IMR-90 (cell line): Measurements from ENCODE around the gene CCDC88C. TPM values are rescaled to one million over a fixed set of nuclear protein-coding genes. Genes with fewer than 3 reads are reported as not detected.

Experiments
- ATAC-seq: fragments of 200-7000 bp; cut with Tn5 transposase; 2 replicates; pipeline ENCODE4 v1.9.1; 2020; ENCODE audit warnings: low read depth, mild to moderate bottlenecking, moderate library complexity
- BruUV-seq: library from RNA; stranded (reverse); fragments of 400-500 nt; replicated peaks from 2 replicates; lab custom pipeline; 2021; lab: Mats Ljungman, UMichigan
- CTCF ChIA-PET: fragments of 300-600 bp; formaldehyde crosslinking; extraction: SDS; loops from one replicate; lab custom pipeline; 2021; ENCODE audit warnings: antibody characterized with exemption; lab: Yijun Ruan, JAX
- POLR2A ChIA-PET: fragments of 300-600 bp; sonication (Branson Sonifier 250); formaldehyde crosslinking; loops from one replicate; lab custom pipeline; 2022; ENCODE audit warnings: antibody characterized with exemption; ENCODE audit not compliant: unreplicated experiment; lab: Charles Lee
- DNase-seq: peaks from one replicate; pipeline ENCODE4 v3.0.0; 2013
- H2AFZ ChIP-seq: replicated peaks from 2 replicates; pipeline ENCODE3; 2013; ENCODE audit warnings: low read length, mild to moderate bottlenecking; ENCODE audit not compliant: poor library complexity
- H2AK5ac ChIP-seq: 2 replicates; pipeline ENCODE4 v1.6.1; 2013; ENCODE audit warnings: low read depth, low read length, inconsistent platforms
- H2AK9ac ChIP-seq: replicated peaks from 2 replicates; pipeline ENCODE3; 2013; ENCODE audit warnings: mild to moderate bottlenecking, low read depth, low read length, moderate library complexity; ENCODE audit not compliant: poor library complexity
- H2BK120ac ChIP-seq: 2 replicates; pipeline ENCODE4 v1.6.1; 2013; ENCODE audit warnings: low read depth, low read length, inconsistent platforms
- H2BK15ac ChIP-seq: 3 replicates; pipeline ENCODE4 v1.6.1; 2013; ENCODE audit warnings: low read depth, low read length, inconsistent platforms
- H2BK20ac ChIP-seq: 2 replicates; pipeline ENCODE4 v1.6.1; 2013; ENCODE audit warnings: low read depth, mild to moderate bottlenecking, inconsistent platforms, low read length, moderate library complexity
- H2BK5ac ChIP-seq: 2 replicates; pipeline ENCODE4 v1.6.1; 2013; ENCODE audit warnings: mild to moderate bottlenecking, low read depth, low read length, inconsistent platforms; ENCODE audit not compliant: poor library complexity, severe bottlenecking
- H3K14ac ChIP-seq: replicated peaks from 2 replicates; pipeline ENCODE4 v1.6.1; 2013; ENCODE audit warnings: low read depth, low read length, inconsistent platforms
- H3K18ac ChIP-seq: 2 replicates; pipeline ENCODE4 v1.6.1; 2013; ENCODE audit warnings: low read depth, low read length, control low read depth
- H3K23ac ChIP-seq: 2 replicates; pipeline ENCODE4 v1.6.1; 2013; ENCODE audit warnings: low read depth, low read length, inconsistent platforms
- H3K27ac ChIP-seq: 2 replicates; pipeline ENCODE4 v1.5.1; 2013; ENCODE audit warnings: mild to moderate bottlenecking, control low read depth, low read length; ENCODE audit not compliant: insufficient read depth
- H3K27me3 ChIP-seq: 2 replicates; pipeline ENCODE4 v1.6.1; 2013; ENCODE audit warnings: low read length; ENCODE audit not compliant: control insufficient read depth, insufficient read depth
- H3K36me3 ChIP-seq: 2 replicates; pipeline ENCODE4 v1.6.1; 2013; ENCODE audit warnings: low read length, mixed read lengths; ENCODE audit not compliant: control insufficient read depth, insufficient read depth
- H3K4ac ChIP-seq: 2 replicates; pipeline ENCODE4 v1.6.1; 2013; ENCODE audit warnings: low read depth, low read length, inconsistent platforms
- H3K4me1 ChIP-seq: 2 replicates; pipeline ENCODE4 v1.6.1; 2013; ENCODE audit warnings: low read length, mixed read lengths; ENCODE audit not compliant: control insufficient read depth, insufficient read depth
- H3K4me2 ChIP-seq: 2 replicates; pipeline ENCODE4 v1.6.1; 2013; ENCODE audit warnings: low read depth, mild to moderate bottlenecking, control low read depth, low read length, moderate library complexity
- H3K4me3 ChIP-seq: 2 replicates; pipeline ENCODE4 v1.5.1; 2013; ENCODE audit warnings: low read depth, mild to moderate bottlenecking, control low read depth, low read length, moderate library complexity; ENCODE audit not compliant: insufficient read depth
- H3K56ac ChIP-seq: 2 replicates; pipeline ENCODE4 v1.6.1; 2013; ENCODE audit warnings: low read length, inconsistent platforms; ENCODE audit not compliant: insufficient read depth; ENCODE audit errors: extremely low read depth
- H3K79me1 ChIP-seq, 2 experiments: 2 replicates each; pipeline ENCODE4 v1.6.1; 2013; ENCODE audit warnings: low read length in 2 of 2, inconsistent platforms in 1 of 2, low read depth in 1 of 2
- H3K9ac ChIP-seq: 2 replicates; pipeline ENCODE4 v1.6.1; 2013; ENCODE audit warnings: low read depth, low read length, control low read depth
- H3K9me1 ChIP-seq: 2 replicates; pipeline ENCODE4 v1.6.1; 2013; ENCODE audit warnings: low read length, inconsistent platforms; ENCODE audit not compliant: insufficient read depth
- H3K9me3 ChIP-seq: 2 replicates; pipeline ENCODE4 v1.6.1; 2013; ENCODE audit warnings: low read length; ENCODE audit not compliant: control insufficient read depth, insufficient read depth
- H4K20me1 ChIP-seq: 2 replicates; pipeline ENCODE4 v1.6.1; 2013; ENCODE audit warnings: low read length, inconsistent platforms; ENCODE audit not compliant: insufficient read depth
- H4K5ac ChIP-seq: 2 replicates; pipeline ENCODE4 v1.6.1; 2013; ENCODE audit warnings: mild to moderate bottlenecking, low read depth, low read length, control low read depth
- H4K8ac ChIP-seq, 2 experiments: 2 replicates each; pipeline ENCODE4 v1.6.1; 2013; ENCODE audit warnings: low read depth in 2 of 2, low read length in 2 of 2, control low read depth in 1 of 2, inconsistent platforms in 1 of 2
- H4K91ac ChIP-seq: 2 replicates; pipeline ENCODE4 v1.6.1; 2013; ENCODE audit warnings: low read depth, low read length, inconsistent platforms; ENCODE audit not compliant: insufficient read depth
- BHLHE40 ChIP-seq: fragments of 150-350 bp; IDR thresholded peaks from 2 replicates; pipeline ENCODE4 v1.6.1; 2016; ENCODE audit warnings: mild to moderate bottlenecking, low read depth, low read length
- CTCF ChIP-seq: conservative IDR thresholded peaks from 2 replicates; pipeline ENCODE4 v1.5.1; 2012; ENCODE audit warnings: mild to moderate bottlenecking, low read depth, low read length, improper control_type of control experiment
- WGBS, 2 experiments: methylation state at CpG; one replicate each; pipeline versions ENCODE4 v1.1.5 to v1.1.7; 2013; ENCODE audit warnings: missing lambda C conversion rate in 2 of 2; ENCODE audit not compliant: insufficient read length in 1 of 2; ENCODE audit errors: extremely low coverage in 2 of 2; 5-methylcytosine and 5-hydroxymethylcytosine counted together
- dilution Hi-C: fragments of 300-500 bp; cut with HindIII; formaldehyde crosslinking; loops from one replicate; pipeline ENCODE4 v1.14.3; 2018; ENCODE audit warnings: low sequenced_read_pairs; ENCODE audit not compliant: unreplicated experiment
- in situ Hi-C: fragments of 300-500 bp; cut with MboI; formaldehyde crosslinking; loops from 3 replicates; pipeline ENCODE4 v1.14.3; 2019; ENCODE audit warnings: low sequenced_read_pairs, inconsistent platforms, mixed read lengths
- intact Hi-C: fragments of 100-400 bp; cut with micrococcal nuclease; formaldehyde crosslinking; loops from 2 replicates; pipeline ENCODE4 v1.10.0; 2022
- polyA plus RNA-seq, 3 experiments: library from polyadenylated mRNA; depleted of rRNA; stranded (reverse); fragments of >200 nt; gene quantifications; 2 replicates each; pipeline ENCODE4 v1.2.3, GENCODE V29; 2012; ENCODE audit warnings: low replicate concordance in 1 of 3
- total RNA-seq: library from RNA; depleted of rRNA; stranded (reverse); fragments of >200 nt; gene quantifications from 2 replicates; pipeline ENCODE4 v1.2.3, GENCODE V29; 2012

Gene CCDC88C
- total and polyA plus RNA-seq, 2 of the 4 experiments (the other 2 are of a cell fraction), result 0.17 to 0.18 TPM

- intact Hi-C loops (no loop called here), in situ Hi-C loops (no loop called here), dilution Hi-C loops (no loop called here)
- Histone ChIP-seq H3K36me3 (no peaks in the 10 kb centered on the region), H4K20me1 (no peaks in the 10 kb centered on the region), H4K91ac (no peak overlapping the region), H3K4ac (no peak overlapping the region), H3K79me1 (no peaks in the 10 kb centered on the region), H3K4me3 (no peak overlapping the region), H4K5ac (no peak overlapping the region), H3K9ac (no peak overlapping the region), H2BK20ac (no peak overlapping the region), H3K27ac (no peak overlapping the region), H2AK5ac (no peak overlapping the region), H3K23ac (no peak overlapping the region), H2BK15ac (no peak overlapping the region), H3K56ac (no peak overlapping the region), H3K4me1 (no peaks in the 10 kb centered on the region), H3K4me2 (no peak overlapping the region), H3K27me3 (peaks cover 4% of the 10 kb centered on the region; the same call in 1 of the 2 replicates), H2AK9ac (no peak overlapping the region), H2BK5ac (no peak overlapping the region), H3K9me1 (no peaks in the 10 kb centered on the region), H2BK120ac (no peak overlapping the region), H3K14ac (no peak overlapping the region), H2AFZ (no peak overlapping the region), H4K8ac (no peak overlapping the region), H3K18ac (no peak overlapping the region), H3K9me3 (no peaks in the 10 kb centered on the region)
- DNase-seq, result no peak
- no CpG with 5 or more reads among the region's 4 CpGs for WGBS, 2 experiments
- CTCF ChIA-PET, result no interaction called here
- no peak for ATAC-seq
- no TSS peak for BruUV-seq
- POLR2A ChIA-PET, result no interaction called here
- TF ChIP-seq BHLHE40, result no peak
- no peak for TF ChIP-seq CTCF
These were observed 45.6 kb downstream of the CCDC88C start for GRCh38 chr14:91371990-91372375.
